Measurements from ENCODE around the gene ZNF488.
"Not testable (repeated sequence)": the region's sequence is repeated elsewhere in the genome, so short reads cannot be mapped to it uniquely, and the experiment has no call there.

ZNF488 gene

DNA sequence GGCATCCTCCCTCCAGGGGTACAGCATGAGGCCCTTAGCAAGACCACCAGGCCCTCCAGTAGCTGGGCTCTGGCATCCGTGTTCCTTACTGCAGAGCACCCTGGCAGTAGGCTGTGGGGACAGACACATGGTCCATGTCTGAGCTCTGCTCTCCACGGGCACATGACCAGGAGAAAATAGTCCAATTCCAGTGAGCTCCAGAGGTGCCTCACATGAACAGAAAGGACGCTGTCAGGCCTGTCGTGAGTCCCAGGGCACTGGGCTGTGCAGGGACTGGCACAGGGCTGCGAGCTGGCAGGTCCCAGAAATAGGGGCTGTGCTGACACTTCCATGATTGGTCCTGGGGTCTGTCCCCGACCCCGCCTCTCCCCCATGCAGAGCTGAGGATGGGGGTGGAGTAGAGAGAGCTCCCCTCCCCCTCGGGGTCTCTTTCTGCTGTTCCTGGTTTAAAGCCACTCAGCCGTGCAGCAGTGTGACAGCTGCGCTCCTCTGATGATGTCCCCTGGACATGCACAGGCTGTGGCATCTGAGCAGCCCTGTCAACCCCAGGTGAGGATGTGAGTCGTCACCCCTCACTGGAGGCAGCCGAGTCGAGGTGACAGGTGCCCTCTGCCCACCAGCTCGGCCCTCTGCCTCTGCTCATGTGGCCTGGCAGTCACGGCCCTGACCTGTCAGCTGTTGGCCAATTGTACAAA lies 25.2 kb upstream of the ZNF488 start:
- DNase-seq, result no peak

DNA sequence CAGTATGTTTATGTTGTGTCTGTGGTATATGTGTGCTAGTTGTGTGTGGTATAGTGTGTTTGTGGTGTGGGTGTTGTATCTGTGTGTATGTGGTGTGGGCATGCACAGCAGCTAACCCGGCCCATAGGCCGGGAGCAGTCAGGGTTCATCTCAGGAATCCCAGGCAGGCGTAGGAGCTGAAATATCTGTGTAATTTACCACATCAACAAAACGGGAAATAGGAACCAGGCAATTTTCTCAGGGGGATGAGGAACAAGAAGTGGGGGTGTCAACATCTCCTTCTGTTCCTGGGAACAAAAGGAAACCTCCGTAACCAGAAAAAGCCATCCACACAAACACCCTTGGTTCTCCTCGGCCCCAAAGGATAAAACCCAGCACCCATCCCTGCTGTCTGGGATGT lies 24.5 kb upstream of the ZNF488 start:
- no peak for DNase-seq

DNA sequence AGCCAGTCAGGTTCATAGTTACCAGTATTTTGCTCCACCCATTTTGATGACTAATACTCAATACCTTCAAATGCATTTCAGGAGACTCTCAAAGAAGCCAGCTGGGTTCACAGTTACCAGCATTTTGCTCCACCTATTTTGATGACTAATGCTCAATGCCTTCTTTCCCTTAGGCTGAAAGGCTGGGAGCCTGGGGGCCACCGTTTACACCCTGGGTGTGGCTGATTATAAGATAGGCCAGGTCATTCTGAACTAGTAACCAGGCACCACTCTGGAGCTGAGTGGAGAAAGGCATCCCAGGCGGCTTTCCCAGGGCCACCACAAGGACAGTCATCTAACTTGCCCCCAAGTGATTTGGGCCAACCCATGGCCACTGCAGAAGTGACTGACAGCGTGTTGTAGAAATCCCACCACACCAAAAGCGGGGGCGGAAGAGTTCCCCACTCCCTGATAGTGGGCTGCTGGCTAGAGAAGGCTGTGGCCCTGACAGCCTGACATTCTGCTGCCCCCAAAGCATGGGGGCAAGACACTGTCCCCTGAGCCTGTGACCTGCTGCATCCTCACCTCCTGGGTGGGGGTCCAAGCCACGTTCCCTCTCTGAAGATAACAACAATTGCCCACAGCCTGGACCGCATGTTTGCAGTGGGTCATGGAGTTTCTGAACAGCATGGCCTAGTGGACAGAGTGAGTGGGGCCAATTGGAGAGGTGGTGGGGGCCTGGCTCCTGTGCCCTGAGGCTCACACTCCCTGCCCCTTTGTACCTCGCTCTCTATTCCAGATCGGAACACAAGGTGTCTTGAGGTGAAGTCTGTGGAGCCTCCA lies 23.0 kb upstream of the ZNF488 start:
- DNase-seq, result peak; percentile 98

DNA sequence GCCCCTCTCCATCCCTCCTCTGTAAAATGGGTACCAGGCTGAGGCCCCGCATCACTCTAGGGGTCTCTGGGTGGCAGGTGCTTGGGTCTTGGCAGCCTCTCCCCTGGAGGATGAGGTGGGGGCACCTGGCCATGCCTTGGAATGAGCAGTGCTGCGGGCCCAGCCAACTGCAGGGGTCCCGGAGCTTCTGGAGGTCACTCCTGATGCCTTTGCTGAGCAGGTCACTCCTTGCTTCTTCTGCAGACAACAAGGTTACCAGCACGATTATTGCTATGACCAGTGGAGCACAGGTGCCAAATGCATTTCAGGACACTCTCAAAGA lies 22.4 kb upstream of the ZNF488 start:
- no peak for DNase-seq

DNA sequence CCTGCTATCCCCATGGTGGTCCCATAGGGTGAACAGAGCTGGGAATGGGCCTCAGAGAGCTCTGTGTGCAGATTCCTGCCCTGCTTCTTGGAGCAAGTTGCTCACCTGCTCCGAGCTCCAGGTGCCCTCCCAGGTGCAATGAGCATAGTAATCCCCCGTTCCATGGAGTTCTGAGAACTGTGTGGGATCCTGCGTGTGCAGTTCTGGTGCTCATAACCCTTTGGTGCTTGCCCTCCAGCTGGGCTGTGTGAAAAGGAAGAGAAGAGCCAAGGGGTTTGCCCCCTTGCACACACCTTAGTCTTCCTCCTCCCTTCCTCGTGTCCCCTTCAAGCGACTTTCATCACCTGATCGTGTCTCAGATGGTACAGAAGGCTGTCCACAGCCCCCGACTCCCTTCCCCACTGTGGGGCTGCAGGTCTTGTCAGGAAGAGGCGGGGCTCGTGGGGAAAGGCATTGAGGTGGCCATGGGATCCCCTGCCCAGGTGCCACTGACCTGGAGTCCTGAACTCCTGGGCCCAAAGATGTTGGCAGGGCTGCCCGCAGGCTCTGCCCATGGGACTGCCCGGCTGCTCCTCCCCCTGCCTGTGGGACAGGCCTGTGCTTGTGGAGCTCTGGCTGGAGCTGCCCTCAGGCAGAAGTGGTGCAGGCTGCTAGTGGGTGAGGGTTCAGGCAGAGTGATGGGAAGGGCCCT lies 21.9 kb upstream of the ZNF488 start:
- peak; percentile 45 for DNase-seq

DNA sequence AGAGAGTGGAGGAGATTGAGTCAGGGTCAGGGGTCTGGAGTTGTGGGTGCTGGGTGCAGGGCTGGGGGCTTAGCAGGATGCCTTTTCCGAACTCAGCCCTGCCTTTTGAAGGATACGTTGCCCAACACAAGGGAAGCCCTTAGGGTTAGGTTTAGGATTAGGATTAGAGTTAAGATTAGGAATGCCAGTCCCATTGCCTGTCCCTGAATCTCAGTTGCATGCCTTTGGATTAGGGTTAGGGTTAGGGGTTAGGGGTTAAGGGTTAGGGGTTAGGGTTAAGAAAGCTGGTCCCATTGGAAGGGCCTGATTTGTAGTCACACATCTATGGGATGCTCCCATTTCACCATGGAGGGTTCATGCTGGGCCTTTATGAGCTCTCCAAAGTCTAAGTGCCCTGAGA lies 20.8 kb upstream of the ZNF488 start:
- DNase-seq, result no peak

DNA sequence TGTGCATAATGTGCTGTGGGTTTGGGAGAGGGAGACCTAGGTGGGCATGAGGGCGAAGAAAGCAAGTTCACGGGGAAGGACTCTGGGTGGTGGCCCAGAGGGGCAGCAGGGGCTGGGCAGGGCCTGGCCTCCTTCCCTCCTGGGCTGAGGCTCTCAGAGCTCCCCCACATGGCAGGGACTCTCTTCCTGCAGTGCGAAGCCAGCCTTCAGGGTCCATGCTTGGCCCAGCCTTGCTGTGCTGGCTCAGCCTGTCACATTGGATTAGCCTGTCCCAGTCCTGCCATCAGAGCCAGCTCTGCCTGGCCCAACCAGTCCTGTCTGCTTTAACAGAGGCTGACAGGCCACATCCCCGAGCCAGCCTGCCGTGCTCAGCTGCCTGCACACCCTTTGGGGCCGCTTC lies 20.4 kb upstream of the ZNF488 start:
- no peak for DNase-seq

DNA sequence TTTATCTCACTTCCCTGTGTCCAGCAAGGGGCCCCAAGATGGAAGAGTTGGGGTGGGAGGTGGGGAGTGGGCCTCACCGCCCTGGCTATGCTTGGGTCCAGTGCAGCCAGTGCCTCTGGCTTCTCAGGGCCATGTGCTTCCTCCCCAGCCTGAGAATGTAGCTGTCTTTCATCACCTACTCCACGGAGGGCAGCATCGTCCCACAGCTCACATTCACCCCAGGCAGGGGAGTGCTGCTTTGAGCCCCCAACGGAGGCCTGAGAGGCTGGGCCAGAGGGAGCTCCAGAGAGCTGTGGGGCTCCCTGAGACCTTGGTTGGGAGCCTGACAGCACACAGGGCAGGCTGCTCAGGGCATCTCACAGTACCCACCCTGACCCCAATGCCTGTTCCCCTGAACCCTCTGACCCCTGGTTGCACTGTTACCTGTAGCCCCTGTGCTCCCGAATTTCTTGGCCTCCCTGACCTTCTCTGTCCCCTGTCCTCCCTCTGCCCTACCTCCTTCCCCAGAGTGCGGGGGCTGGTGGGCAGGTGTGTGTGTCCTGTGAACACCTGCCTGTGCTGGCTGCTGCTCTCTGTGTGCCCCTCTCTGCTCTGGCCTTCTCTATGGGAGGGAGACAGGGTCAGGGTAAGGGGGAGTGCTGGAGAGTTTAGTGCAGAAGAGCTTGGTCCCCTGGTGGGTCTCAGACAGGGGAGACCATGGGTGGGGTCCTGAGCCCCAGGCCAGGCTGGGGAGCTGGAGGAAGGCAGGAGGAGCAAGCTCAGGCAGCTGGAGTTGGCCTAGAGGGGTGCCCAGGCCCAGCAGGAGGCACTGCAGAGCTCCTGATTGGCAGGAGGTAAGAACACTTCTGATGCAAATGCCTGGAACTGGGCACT lies 19.6 kb upstream of the ZNF488 start:
- peak; percentile 51 for DNase-seq

DNA sequence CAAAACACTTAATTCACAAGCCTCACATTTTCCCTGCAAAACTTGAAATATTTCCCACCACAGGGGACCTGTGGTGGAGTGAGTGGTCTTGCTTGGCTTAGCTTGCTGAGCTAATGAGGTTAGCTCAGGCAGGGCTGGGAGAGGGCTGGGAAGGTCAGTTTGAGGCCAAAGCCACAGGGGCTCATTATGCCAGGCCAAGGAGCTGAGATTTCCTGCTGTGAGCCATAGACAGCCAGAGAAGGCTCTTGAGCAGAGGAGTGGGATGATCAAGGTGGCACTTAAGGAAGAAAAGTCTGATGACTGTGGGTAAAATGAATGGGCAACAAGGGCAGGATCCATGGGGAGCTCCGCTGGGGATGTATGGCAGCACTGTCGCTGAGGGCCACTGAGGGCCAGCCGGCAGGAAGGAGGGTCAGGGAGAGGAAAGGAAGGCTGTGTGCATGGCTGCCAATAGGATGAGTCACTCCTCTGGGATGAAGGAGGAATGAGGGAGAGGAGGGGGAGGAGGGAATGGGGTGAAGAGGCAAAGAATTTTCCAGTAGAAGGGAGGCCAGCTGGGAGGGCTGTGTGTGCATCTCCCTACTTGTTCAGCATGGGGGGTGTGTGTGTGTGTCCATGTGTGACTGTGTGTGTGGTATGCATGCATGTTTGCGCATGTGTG lies 18.7 kb upstream of the ZNF488 start:
- peak; percentile 92 for DNase-seq

DNA sequence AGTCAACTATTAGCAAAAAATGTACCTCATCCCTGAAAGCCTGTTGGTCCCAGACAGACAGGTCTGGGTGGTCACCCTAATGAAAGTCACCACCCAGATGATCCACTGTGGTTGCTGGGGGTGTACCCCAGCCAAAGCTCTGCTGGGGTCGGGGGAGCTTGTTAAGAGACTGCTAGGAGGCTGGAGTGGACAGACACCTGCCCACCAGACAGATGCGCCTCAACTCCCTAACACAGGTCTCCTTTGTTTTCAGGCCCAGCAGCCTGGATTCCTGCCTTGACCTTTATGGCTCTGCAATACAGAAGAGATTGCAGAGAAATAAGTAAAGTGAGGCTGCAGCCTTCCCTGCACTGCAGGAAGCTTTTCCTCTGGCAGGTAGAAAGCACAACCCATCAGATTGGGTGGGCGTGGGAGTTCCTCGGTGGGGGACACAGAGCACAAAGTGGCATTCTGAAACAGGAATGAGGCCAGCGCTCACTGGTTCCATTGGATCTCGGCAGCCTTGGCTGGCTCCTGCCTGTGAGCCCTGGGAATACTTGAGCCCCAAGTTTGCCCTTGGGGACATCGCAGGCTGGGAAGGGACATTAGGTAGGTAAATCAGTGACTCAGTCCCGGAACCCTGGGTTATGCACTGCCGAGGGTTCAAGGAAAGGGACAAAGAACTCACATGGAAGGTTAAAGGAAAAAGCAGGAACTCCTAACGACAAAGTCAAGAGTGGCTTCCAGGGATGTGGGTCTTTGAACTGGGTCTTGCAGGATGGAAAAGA lies 18.0 kb upstream of the ZNF488 start:
- DNase-seq, result no peak

DNA sequence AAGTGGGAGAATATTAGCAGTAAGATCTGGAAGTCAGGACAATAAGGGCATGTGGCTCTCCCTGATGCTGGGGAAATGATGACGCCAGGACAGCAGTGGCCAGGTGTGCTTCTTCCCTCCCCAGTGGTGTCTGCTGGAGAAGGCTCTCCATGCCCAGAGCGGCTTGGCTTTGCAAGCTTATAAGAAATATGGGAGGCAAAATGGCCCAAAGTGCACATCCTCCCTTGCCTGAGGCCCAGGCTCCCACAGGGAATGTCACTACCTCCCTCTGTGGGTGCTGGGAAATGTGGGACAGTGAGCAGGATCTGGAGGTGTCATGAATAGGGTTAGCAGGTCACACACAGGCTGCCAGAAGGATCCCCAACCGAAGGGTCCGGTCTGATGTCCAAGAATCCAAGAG lies 17.1 kb upstream of the ZNF488 start:
- no peak for DNase-seq

DNA sequence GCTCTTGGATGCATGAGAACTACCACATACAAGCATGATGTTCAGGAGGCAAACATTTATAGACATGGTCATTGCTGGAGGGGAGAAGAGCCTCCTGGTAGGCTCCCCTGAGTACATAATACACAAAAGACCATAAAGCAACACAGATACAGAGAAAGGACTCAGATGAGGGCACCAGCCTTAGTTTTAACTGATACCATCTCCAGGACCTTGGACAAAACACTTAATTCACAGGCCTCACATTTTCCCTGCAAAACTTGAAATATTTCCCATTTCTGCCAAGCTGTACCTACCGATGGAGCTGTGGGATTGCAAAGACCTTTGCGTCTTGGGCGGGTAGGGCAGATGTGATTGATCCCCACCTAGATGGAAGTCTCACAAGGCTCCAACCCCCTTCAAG lies 16.7 kb upstream of the ZNF488 start:
- DNase-seq, result no peak

DNA sequence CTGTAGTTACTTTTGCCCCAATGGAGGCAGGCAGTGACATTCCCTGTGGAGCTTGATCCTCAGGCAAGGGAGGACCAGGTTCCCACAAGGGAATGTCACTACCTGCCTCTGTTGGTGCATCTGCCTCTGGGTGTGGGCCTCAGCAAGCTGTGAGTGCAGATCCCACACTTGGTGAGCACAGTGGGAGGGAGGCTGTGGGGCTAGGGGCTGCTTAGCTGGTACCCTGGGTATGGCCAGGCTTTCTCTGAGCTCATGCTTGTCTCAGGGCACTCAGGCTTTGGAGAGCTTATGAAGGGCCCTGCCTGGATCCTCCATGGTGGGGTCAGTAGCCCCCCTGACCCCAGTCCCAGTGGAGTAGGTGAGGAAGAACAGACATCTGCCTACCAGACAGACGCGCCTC lies 16.2 kb upstream of the ZNF488 start:
- DNase-seq, result no peak

DNA sequence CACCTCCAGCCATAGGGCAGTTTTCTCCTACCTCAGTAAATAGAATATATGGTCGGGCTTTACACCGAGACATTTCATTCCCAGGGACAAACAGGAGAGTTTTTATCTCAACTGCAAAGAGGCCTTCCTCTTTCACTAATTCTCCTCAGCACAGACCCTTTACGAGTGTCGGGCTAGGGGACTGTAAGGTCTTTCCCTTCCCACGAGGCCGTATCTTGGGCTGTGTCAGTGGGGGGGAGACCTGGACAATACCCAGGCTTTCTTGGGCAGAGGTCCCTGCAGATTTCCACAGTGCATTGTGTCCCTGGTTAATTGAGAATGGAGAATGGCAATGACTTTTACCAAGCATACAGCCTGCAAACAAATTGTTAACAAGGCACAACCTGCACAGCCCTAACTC lies 13.2 kb upstream of the ZNF488 start:
- DNase-seq, result no peak

DNA sequence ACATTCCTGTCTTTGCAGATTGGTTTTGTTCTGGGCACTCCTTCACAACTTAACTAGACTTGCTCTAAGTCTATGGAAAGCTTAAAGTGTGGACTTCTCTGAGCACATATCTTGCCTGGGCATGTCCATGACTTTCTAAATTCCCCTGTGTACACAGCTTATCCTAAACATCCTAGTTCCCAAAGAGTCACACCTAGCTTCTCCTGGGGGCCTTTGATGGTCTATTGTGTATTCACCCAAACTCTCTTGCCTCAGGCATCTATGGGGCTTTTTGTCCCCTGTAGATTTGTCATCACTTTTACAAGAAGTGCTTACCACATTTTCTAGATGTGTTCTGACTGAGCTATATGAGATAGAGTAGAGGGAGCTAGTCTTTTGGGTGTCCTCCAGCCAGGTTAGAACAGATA lies 12.2 kb upstream of the ZNF488 start:
- DNase-seq, result no peak

DNA sequence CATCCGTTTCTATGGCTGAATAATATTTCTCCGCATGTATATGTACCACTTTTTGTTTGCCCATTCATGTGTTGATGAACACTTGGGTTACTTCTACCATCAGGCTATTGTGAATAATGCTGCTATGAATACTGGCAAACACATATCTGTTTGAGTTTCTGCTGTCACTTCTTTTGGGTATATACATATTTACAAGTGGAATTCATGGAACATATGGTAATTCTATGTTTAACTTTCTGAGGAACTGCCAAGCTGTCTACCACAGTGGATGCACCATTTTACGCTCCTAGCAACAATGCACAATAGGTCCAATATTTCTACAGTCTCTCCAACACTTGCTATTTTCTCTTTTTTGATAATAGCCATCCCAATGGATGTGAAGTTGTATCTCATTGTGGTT lies 5.5 kb upstream of the ZNF488 start:
- no peak for DNase-seq

DNA sequence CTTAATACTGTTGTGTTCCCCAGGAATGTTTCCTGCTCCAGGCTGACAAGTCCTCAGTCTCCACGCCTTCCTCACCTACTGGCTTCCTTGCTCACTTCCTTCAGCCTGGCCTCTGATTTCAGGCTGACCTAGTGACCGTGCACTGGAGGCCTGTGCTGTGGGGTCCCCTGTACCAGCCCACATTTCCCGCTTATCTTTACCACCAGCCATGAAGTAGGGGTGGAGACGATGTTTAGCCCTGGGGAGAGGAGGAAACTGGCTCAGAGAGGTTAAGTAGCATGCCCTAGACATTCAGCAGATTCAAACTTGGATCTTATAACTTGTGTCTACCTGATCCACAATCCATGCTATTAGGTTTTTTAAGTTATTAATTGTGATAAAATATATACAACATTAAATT lies 4.8 kb upstream of the ZNF488 start:
- no peak for DNase-seq

DNA sequence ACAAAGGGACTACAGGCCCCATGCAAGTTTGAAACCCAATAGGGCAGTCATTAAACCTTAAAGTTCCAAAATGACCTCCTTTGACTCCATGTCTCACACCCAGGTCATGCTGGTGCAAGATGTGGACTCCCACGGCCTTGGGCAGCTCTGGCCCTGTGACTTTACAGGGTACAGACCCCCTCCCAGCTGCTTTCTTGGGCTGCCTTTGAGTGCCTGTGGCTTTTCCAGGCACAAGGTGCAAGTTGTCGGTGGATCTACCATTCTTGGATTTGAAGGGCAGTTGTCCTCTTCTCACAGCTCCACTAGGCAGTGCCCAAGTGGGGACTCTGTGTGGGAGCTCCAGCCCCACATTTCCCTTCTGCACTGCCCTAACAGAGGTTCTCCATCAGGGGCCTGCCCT lies 2.0 kb upstream of the ZNF488 start:
- DNase-seq, result not testable (repeated sequence)

DNA sequence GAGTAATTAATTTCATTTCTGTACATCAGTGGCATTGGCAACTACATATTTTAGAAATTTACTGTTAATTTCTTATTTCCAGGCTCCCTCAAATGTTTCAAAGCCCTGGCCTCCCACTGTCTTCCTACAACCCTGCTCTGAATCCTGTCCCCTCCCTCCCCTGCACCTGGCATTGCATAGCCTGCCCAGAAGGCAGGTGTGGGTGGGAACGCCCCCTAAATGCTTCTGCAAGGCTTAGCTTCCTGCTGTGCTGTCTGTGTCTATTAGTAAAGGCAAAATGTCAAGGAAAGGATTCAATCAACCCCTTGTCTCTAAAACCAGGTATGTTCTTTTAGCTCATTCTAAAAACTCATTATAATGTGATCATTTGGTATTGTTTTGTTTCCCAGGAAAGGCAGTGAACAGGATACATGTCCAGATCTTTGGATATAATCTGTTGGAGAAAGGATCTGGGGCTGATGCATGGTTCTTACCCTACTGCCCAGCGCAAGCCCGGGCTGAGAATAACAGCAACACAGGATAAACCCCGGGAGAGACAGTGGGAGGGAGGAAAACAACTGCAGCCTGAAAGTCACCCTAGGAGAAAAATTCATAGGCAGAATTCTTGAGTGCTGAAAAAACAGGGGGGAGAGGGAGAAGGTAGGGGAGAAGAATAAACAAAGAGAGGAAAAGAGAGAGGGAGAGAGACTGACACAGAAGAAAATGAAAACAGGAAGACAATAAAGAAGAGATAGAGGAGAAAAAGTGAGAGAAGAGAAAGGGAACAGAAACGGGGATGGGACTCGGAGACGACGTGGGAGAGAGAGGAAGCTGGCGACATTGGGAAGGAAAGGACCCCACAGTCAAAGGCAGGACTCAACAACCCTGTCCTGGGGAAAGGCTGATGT lies 589 bp downstream of the ZNF488 start:
- DNase-seq, result no peak
